GM23338 (cell line): ENCODE measurements around the gene GADL1. TPM values are rescaled to one million over a fixed set of nuclear protein-coding genes. Genes with fewer than 3 reads are reported as not detected.

ENCODE experiments used
- ATAC-seq: fragments of 200-7000 bp; cut with Tn5 transposase; 3 replicates; pipeline ENCODE4 v1.9.1; 2020
- DNase-seq: peaks from one replicate; pipeline ENCODE4 v3.0.0-alpha.2; 2015; ENCODE audit warnings: low spot score
- H2AFZ ChIP-seq: fragments of 200-600 bp; sonication (generic); 2 replicates; pipeline ENCODE4 v1.8.0; 2016; ENCODE audit warnings: antibody characterized with exemption, mild to moderate bottlenecking, moderate library complexity
- H3F3A ChIP-seq: fragments of 200-600 bp; sonication (generic); replicated peaks from 2 replicates; pipeline ENCODE4 v1.8.0; 2017; ENCODE audit warnings: antibody characterized with exemption, mixed run types, low read depth
- H3K27ac ChIP-seq: fragments of 200-600 bp; sonication (generic); 2 replicates; pipeline ENCODE4 v1.6.1; 2016; ENCODE audit warnings: low read depth
- H3K27me3 ChIP-seq: fragments of 200-600 bp; sonication (generic); 2 replicates; pipeline ENCODE4 v1.8.0; 2016; ENCODE audit warnings: mild to moderate bottlenecking, mixed run types, moderate library complexity; ENCODE audit not compliant: insufficient read depth
- H3K36me3 ChIP-seq: fragments of 200-600 bp; sonication (generic); 2 replicates; pipeline ENCODE4 v1.8.0; 2016; ENCODE audit warnings: mild to moderate bottlenecking; ENCODE audit not compliant: insufficient read depth
- H3K4me1 ChIP-seq: fragments of 200-600 bp; sonication (generic); 2 replicates; pipeline ENCODE4 v1.8.0; 2016; ENCODE audit warnings: mild to moderate bottlenecking, moderate library complexity; ENCODE audit not compliant: insufficient read depth
- H3K4me2 ChIP-seq: fragments of 200-600 bp; sonication (generic); 2 replicates; pipeline ENCODE4 v1.7.1; 2017; ENCODE audit warnings: mixed run types
- H3K4me3 ChIP-seq: fragments of 200-600 bp; sonication (generic); 2 replicates; pipeline ENCODE4 v1.6.1; 2016; ENCODE audit warnings: mixed run types
- H3K79me2 ChIP-seq: fragments of 200-600 bp; sonication (generic); replicated peaks from 2 replicates; pipeline ENCODE4 v1.8.0; 2017; ENCODE audit warnings: mild to moderate bottlenecking; ENCODE audit not compliant: insufficient read depth
- H3K9me2 ChIP-seq: fragments of 200-600 bp; sonication (generic); 2 replicates; pipeline ENCODE4 v1.8.0; 2017; ENCODE audit not compliant: insufficient read depth
- H4K20me1 ChIP-seq: fragments of 200-600 bp; sonication (generic); replicated peaks from 2 replicates; pipeline ENCODE4 v1.8.0; 2017; ENCODE audit warnings: mild to moderate bottlenecking; ENCODE audit not compliant: insufficient read depth
- H3K27ac Mint-ChIP-seq: 2 replicates; pipeline ENCODE4 v1.8.0; 2020; ENCODE audit warnings: inconsistent platforms, mild to moderate bottlenecking, moderate library complexity, mixed read lengths
- H3K27me3 Mint-ChIP-seq: 3 replicates; pipeline ENCODE4 v1.8.0; 2022; ENCODE audit warnings: low read depth, mild to moderate bottlenecking, moderate library complexity, mixed read lengths, inconsistent platforms; ENCODE audit not compliant: insufficient read depth, poor library complexity
- H3K36me3 Mint-ChIP-seq: 3 replicates; pipeline ENCODE4 v1.8.0; 2021; ENCODE audit warnings: low read depth, mild to moderate bottlenecking, inconsistent platforms, moderate library complexity, mixed read lengths
- H3K4me1 Mint-ChIP-seq: 3 replicates; pipeline ENCODE4 v1.8.0; 2020; ENCODE audit warnings: mild to moderate bottlenecking, inconsistent platforms, mixed read lengths
- H3K4me3 Mint-ChIP-seq: 3 replicates; pipeline ENCODE4 v1.8.0; 2021; ENCODE audit warnings: moderate library complexity, mild to moderate bottlenecking, inconsistent platforms, mixed read lengths
- H3K9me3 Mint-ChIP-seq: 3 replicates; pipeline ENCODE4 v1.8.0; 2020; ENCODE audit warnings: moderate library complexity, mild to moderate bottlenecking, inconsistent platforms, mixed read lengths
- CTCF ChIP-seq, 2 experiments: fragments of 200-600 bp in 1 of 2; sonication (generic) in 1 of 2; conservative IDR thresholded peaks; 2 replicates each; pipeline versions ENCODE4 v1.5.1 to v1.6.1; 2016 to 2017; ENCODE audit warnings: antibody characterized with exemption in 2 of 2, low read depth in 2 of 2, mild to moderate bottlenecking in 2 of 2, moderate library complexity in 1 of 2
- EZH2 ChIP-seq: fragments of 200-600 bp; sonication (generic); IDR thresholded peaks from one replicate; pipeline ENCODE4 v1.8.0; 2017; ENCODE audit warnings: antibody characterized with exemption, mild to moderate bottlenecking, low read depth; ENCODE audit not compliant: unreplicated experiment
- NANOG ChIP-seq: IDR thresholded peaks from 2 replicates; pipeline ENCODE4 v1.6.1; 2016; ENCODE audit warnings: antibody characterized with exemption, borderline replicate concordance
- POLR2AphosphoS5 ChIP-seq: IDR thresholded peaks from 2 replicates; pipeline ENCODE4 v1.6.1; 2016; ENCODE audit warnings: antibody characterized with exemption, low read depth
- STAT1 ChIP-seq: IDR thresholded peaks from one replicate; pipeline ENCODE4 v1.6.1; 2016; ENCODE audit warnings: antibody characterized with exemption; ENCODE audit not compliant: unreplicated experiment
- ZNF114 ChIP-seq: fragments of 250-450 bp; sonication (Bioruptor Pico); IDR thresholded peaks from 2 replicates; pipeline ENCODE4 v1.5.0; 2020; ENCODE audit warnings: mild to moderate bottlenecking, moderate library complexity
- ZNF331 ChIP-seq: fragments of 250-450 bp; sonication (Bioruptor Pico); IDR thresholded peaks from 2 replicates; pipeline ENCODE4 v1.5.0; 2020; ENCODE audit warnings: low read depth, mild to moderate bottlenecking, moderate library complexity
- ZNF462 ChIP-seq: fragments of 250-450 bp; sonication (Bioruptor Pico); IDR thresholded peaks from 2 replicates; pipeline ENCODE4 v1.5.0; 2020; ENCODE audit warnings: mild to moderate bottlenecking, moderate library complexity
- polyA plus RNA-seq: library from polyadenylated mRNA; unstranded; fragments of >200 nt; fragmentation: Nextera tagmentation; extraction: Ambion mirVana; gene quantifications from 2 replicates; pipeline ENCODE4 v1.2.1, GENCODE V29; 2016
- total RNA-seq: library from RNA; depleted of rRNA; stranded (reverse); fragments of >200 nt; shearing (Covaris generic); gene quantifications from 2 replicates; pipeline ENCODE4 v1.2.3, GENCODE V29; 2014

Gene GADL1
- total and polyA plus RNA-seq, 2 experiments from 2014 or later: 0.35 to 0.50 TPM

- TF ChIP-seq EZH2 (no peak), CTCF (conservative IDR thresholded peaks at IDR 0.05; ENCODE audit: low read depth in 2 of 2) (no peak), ZNF462 (CRISPR knock-in tag) (no peak)
Measured at GRCh38 chr3:30848087-30848779, 46.2 kb downstream of the GADL1 start (continued).

GRCh38 chr3:30847592-30847991, 46.9 kb downstream of the GADL1 start:
- Mint-ChIP-seq H3K9me3 (no peaks in the 10 kb centered on the region), H3K27ac (no peak overlapping the region), H3K4me3 (no peak overlapping the region), H3K4me1 (peaks cover 3% of the 10 kb centered on the region; the same call in 2 of the 3 replicates), H3K27me3 (no peaks in the 10 kb centered on the region), H3K36me3 (no peaks in the 10 kb centered on the region)
- H3K4me2 ChIP-seq: no peak overlapping the region
- no peaks in the 10 kb centered on the region for H3K27me3 ChIP-seq
- DNase-seq (no peak), ATAC-seq (no peak)
- H3K9me2 ChIP-seq: no peaks in the 10 kb centered on the region
- no peak overlapping the region for H2AFZ ChIP-seq
- H3K36me3 ChIP-seq: no peaks in the 10 kb centered on the region
- no peaks in the 10 kb centered on the region for H3K4me1 ChIP-seq
- no peak overlapping the region for H3K27ac ChIP-seq
- no peaks in the 10 kb centered on the region for H3F3A ChIP-seq
- H3K4me3 ChIP-seq: no peak overlapping the region
- H3K79me2 ChIP-seq: no peaks in the 10 kb centered on the region
- H4K20me1 ChIP-seq: no peaks in the 10 kb centered on the region
- TF ChIP-seq ZNF114 (CRISPR knock-in tag) (no peak), STAT1 (no peak), POLR2AphosphoS5 (no peak), EZH2 (no peak), ZNF331 (no peak), NANOG (no peak)
